Measurements from ENCODE around the gene NOXO1. TPM values are rescaled to one million over a fixed set of nuclear protein-coding genes. Genes with fewer than 3 reads are reported as not detected.

The NOXO1 gene
- total RNA-seq, 1 experiment from 2014 or later = 3.4 TPM

DNA sequence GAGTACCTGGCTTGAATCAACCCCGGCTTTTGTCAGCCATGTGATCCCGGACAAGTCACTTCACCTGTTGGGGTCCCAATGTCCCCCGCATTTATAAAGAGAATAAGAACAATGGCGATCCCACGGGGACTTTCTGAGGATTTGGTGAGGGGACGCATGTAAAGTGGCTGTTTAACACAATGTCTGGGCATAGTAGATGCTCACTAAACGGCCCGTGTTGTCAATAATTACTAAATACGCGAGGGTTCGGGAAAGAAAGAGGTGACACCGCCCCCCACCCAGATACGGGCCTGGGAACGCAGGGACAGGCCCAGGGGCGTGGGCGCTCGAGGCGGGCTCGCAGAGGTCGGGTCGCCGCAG lies 10.3 kb upstream of the NOXO1 start:
- no peak overlapping the region for H3K4me2 ChIP-seq (ENCODE audit: low read length)
- H3F3A ChIP-seq (ENCODE audit: low read length, unreplicated experiment) = no peaks in the 10 kb centered on the region
- H3K79me2 ChIP-seq (ENCODE audit: low read length) = no peaks in the 10 kb centered on the region
- H3K27ac ChIP-seq (ENCODE audit: low read length) = no peak overlapping the region
- BruUV-seq (replicated peaks) = no TSS peak
- DNase-seq (no peak), ATAC-seq (no peak)
- TF ChIP-seq EZH2 (IDR thresholded peaks at IDR 0.05; ENCODE audit: low read length, unreplicated experiment) (no peak), EZH2phosphoT487 (IDR thresholded peaks at IDR 0.05; ENCODE audit: borderline replicate concordance, low read length) (no peak)
- TF ChIP-seq, protein P1, sequence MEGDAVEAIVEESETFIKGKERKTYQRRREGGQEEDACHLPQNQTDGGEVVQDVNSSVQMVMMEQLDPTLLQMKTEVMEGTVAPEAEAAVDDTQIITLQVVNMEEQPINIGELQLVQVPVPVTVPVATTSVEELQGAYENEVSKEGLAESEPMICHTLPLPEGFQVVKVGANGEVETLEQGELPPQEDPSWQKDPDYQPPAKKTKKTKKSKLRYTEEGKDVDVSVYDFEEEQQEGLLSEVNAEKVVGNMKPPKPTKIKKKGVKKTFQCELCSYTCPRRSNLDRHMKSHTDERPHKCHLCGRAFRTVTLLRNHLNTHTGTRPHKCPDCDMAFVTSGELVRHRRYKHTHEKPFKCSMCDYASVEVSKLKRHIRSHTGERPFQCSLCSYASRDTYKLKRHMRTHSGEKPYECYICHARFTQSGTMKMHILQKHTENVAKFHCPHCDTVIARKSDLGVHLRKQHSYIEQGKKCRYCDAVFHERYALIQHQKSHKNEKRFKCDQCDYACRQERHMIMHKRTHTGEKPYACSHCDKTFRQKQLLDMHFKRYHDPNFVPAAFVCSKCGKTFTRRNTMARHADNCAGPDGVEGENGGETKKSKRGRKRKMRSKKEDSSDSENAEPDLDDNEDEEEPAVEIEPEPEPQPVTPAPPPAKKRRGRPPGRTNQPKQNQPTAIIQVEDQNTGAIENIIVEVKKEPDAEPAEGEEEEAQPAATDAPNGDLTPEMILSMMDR (conservative IDR thresholded peaks at IDR 0.05; ENCODE audit: low read depth, low read length) = no peak
- H3K9ac ChIP-seq (ENCODE audit: low read length) = no peak overlapping the region
- intact Hi-C loops (cut with micrococcal nuclease) = no loop called here
- ChIA-PET POLR2A (ENCODE audit: unreplicated experiment) (no interaction called here), CTCF (no interaction called here)
- H4K20me1 ChIP-seq (ENCODE audit: low read length) = no peaks in the 10 kb centered on the region
- H3K9me3 ChIP-seq (ENCODE audit: low read length) = no peaks in the 10 kb centered on the region
- no peaks in the 10 kb centered on the region; the same call in 1 of the 2 replicates for H3K36me3 ChIP-seq (ENCODE audit: low read depth, low read length)
- peaks cover 4% of the 10 kb centered on the region; the same call in 1 of the 2 replicates for H3K4me1 ChIP-seq (ENCODE audit: insufficient read depth, low read length)
- no peak overlapping the region for H2AFZ ChIP-seq (ENCODE audit: low read length)
- no peaks in the 10 kb centered on the region for H3K9me2 ChIP-seq (replicated peaks; ENCODE audit: low read length)
- H3K27me3 ChIP-seq (ENCODE audit: low read length) = no peaks in the 10 kb centered on the region
- no peak overlapping the region for H3K4me3 ChIP-seq (ENCODE audit: low read length)

DNA sequence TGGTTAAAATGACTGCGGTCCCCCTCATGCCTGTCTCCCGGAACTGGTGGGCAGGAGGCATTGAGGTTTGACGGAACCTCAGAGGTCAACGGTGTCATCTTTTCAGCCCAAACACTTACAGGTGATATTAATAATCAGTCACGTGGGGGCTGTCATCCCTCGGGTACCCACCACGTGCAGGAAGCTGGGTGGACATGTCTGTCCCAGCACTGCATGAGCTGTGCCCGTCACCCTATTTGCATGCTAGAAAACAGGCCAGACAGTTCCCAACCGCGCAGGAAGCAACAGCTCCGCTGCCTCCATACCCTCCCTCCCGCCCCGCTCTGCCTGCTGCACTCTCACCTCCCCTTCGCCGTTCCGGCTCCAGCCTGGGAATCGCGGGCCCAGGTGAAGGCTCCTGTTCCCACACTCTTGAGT lies 9.9 kb upstream of the NOXO1 start:
- ChIA-PET POLR2A (ENCODE audit: unreplicated experiment) (no interaction called here), CTCF (no interaction called here)
- DNase-seq (no peak), ATAC-seq (no peak)
- Histone ChIP-seq H3K9me3 (ENCODE audit: low read length) (no peaks in the 10 kb centered on the region), H3K4me1 (ENCODE audit: insufficient read depth, low read length) (peaks cover 4% of the 10 kb centered on the region; the same call in 1 of the 2 replicates), H3K9me2 (replicated peaks; ENCODE audit: low read length) (no peaks in the 10 kb centered on the region), H3F3A (ENCODE audit: low read length, unreplicated experiment) (no peaks in the 10 kb centered on the region), H4K20me1 (ENCODE audit: low read length) (no peaks in the 10 kb centered on the region), H3K4me3 (ENCODE audit: low read length) (no peak overlapping the region), H3K27me3 (ENCODE audit: low read length) (no peaks in the 10 kb centered on the region), H3K9ac (ENCODE audit: low read length) (no peak overlapping the region), H2AFZ (ENCODE audit: low read length) (no peak overlapping the region), H3K79me2 (ENCODE audit: low read length) (no peaks in the 10 kb centered on the region), H3K4me2 (ENCODE audit: low read length) (peak overlapping the region; percentile 65; the same call in 1 of the 2 replicates), H3K36me3 (ENCODE audit: low read depth, low read length) (no peaks in the 10 kb centered on the region; the same call in 1 of the 2 replicates), H3K27ac (ENCODE audit: low read length) (no peak overlapping the region)
- intact Hi-C loops (cut with micrococcal nuclease) = no loop called here
- TF ChIP-seq EZH2phosphoT487 (IDR thresholded peaks at IDR 0.05; ENCODE audit: borderline replicate concordance, low read length) (no peak), EZH2 (IDR thresholded peaks at IDR 0.05; ENCODE audit: low read length, unreplicated experiment) (no peak)
- TF ChIP-seq, protein P1 (conservative IDR thresholded peaks at IDR 0.05; ENCODE audit: low read depth, low read length) = no peak
- no TSS peak for BruUV-seq (replicated peaks)

DNA sequence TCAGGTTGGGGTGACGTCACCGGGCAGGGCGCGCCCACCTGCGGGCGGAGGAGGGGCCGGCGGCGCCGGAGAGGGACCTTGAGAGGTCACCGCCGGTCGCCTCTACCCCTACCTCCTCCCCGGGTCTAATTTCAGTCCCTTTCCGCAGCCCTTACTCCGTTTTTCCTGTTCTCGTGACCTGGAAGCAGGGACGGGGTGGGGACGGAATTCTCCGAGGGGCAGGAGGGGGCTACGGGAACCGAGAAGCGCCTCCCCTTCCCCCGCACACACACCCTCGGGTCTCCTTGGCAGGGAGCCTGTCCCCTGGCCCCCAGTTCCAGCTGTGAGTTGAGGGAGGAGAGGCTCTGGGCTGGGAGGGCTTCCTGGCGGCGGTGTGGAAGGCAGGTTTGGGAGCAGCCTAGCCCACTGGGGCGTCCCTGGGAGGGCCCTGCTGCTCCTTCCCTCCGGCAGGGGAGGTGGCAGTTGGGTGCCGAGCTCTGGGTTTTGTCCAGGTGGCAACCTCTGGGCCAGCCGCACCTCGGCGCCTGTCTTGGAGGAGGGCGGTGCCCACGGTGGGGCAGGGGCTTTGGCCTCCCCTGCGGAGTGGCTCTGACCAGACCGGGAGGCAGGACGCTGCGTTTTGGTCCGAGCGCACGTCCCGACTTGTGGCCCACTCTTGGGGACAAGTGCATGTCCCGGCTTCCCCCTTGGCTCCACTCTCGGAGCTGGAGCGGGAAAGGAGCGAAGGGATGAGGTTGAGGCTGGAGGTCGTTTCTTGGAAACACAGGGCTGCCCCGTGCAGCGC lies 9.3 kb upstream of the NOXO1 start:
- CTCF ChIA-PET = interaction anchor here (0.6 kb wide), 1 partner anchor 150 kb away, joined by 3 read pairs; no protein-coding TSS in a partner anchor
- H2AFZ ChIP-seq (ENCODE audit: low read length) = peak overlapping the region; percentile 20; the same call in 1 of the 2 replicates

More for the DNA sequence above, 9.3 kb upstream of the NOXO1 start:
- ATAC-seq (no peak), DNase-seq (no peak)
- Histone ChIP-seq H3F3A (ENCODE audit: low read length, unreplicated experiment) (no peaks in the 10 kb centered on the region), H3K27me3 (ENCODE audit: low read length) (no peaks in the 10 kb centered on the region), H4K20me1 (ENCODE audit: low read length) (no peaks in the 10 kb centered on the region), H3K9me3 (ENCODE audit: low read length) (no peaks in the 10 kb centered on the region), H3K4me2 (ENCODE audit: low read length) (peak overlapping the region; percentile 65), H3K4me3 (ENCODE audit: low read length) (peak overlapping the region; percentile 52), H3K9me2 (replicated peaks; ENCODE audit: low read length) (no peaks in the 10 kb centered on the region), H3K36me3 (ENCODE audit: low read depth, low read length) (no peaks in the 10 kb centered on the region; the same call in 1 of the 2 replicates), H3K27ac (ENCODE audit: low read length) (no peak overlapping the region), H3K79me2 (ENCODE audit: low read length) (peaks cover 5% of the 10 kb centered on the region; the same call in 1 of the 2 replicates), H3K9ac (ENCODE audit: low read length) (no peak overlapping the region), H3K4me1 (ENCODE audit: insufficient read depth, low read length) (peaks cover 8% of the 10 kb centered on the region)
- BruUV-seq (replicated peaks) = no TSS peak
- POLR2A ChIA-PET (ENCODE audit: unreplicated experiment) = no interaction called here
- TF ChIP-seq EZH2phosphoT487 (IDR thresholded peaks at IDR 0.05; ENCODE audit: borderline replicate concordance, low read length) (no peak), EZH2 (IDR thresholded peaks at IDR 0.05; ENCODE audit: low read length, unreplicated experiment) (no peak)
- TF ChIP-seq, protein P1 (conservative IDR thresholded peaks at IDR 0.05; ENCODE audit: low read depth, low read length) = no peak
- intact Hi-C loops (cut with micrococcal nuclease) = no loop called here

All from PC-3 (cell line).